ENCODE measurements around the gene BFSP1. TPM values are rescaled to one million over a fixed set of nuclear protein-coding genes. Genes with fewer than 3 reads are reported as not detected.
A peak's percentile ranks its signal among the peaks of the same experiment; 100 is the strongest.

Gene BFSP1
- 3.9 and 4.2 TPM in 2 replicates for total RNA-seq
- long read RNA-seq, partial matches to known transcripts, result 1 of 2 reads
- long read RNA-seq, other reads (novel, unspliced or antisense), result 0 of 2 reads

DNA sequence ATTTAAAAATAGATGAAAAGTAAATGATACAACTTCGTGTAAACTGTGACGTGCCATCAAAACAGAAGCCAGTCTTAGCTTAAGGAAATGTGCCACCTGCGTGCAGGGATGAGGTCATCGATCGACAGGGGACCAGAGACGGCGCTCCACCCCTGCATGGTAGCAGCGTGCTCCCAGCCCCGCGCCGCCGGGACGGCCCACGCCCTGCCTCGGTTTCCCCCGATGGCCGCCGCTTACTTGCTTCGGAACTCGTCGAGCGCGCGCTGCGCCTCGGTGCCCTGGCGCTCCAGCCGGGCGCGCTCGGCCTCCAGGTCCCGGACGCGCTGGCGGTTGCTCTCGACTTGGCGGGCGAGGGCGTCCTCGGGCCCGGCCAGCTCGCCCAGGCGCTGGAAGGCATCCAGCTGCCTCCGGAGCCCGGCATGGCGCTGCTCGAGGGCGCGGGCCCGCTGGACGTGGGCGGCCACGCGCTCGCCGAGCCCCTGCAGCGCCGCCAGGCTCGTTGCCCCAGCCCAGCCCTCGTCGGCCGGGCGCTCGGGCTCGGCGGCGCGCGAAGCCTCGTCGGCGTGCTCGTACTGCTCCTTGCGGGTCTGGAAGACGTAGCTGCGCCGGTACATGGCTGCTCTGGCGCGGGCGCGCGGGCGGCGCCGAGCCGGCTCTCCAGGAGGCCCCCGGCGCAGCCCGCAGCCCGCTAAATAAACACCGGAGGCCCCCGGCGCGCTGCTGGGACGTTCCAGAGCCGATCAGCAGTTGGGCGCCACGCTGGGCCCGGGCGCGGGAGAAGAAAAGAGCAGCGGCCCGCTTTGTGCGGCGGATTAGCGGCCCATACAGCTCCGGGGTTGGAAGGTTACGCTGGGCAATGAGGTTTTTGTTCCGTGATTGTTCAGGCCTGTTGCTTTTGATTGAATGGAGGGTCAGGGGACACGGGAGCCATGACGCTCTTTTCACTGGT is at the start of gene BFSP1:
Gene BFSP1 (minus strand): TSS at position 664 of the 949 bp plus-strand sequence. CDS start 50 bp downstream, at position 614.
- peak within 1 kb of the TSS; percentile 92 for H3K4me3 Mint-ChIP-seq
- H3K36me3 Mint-ChIP-seq (ENCODE audit: low read depth), result no peaks in the 10 kb centered on the region
- no peaks in the 10 kb centered on the region for H3K9me3 Mint-ChIP-seq
- TF ChIP-seq, protein P1, sequence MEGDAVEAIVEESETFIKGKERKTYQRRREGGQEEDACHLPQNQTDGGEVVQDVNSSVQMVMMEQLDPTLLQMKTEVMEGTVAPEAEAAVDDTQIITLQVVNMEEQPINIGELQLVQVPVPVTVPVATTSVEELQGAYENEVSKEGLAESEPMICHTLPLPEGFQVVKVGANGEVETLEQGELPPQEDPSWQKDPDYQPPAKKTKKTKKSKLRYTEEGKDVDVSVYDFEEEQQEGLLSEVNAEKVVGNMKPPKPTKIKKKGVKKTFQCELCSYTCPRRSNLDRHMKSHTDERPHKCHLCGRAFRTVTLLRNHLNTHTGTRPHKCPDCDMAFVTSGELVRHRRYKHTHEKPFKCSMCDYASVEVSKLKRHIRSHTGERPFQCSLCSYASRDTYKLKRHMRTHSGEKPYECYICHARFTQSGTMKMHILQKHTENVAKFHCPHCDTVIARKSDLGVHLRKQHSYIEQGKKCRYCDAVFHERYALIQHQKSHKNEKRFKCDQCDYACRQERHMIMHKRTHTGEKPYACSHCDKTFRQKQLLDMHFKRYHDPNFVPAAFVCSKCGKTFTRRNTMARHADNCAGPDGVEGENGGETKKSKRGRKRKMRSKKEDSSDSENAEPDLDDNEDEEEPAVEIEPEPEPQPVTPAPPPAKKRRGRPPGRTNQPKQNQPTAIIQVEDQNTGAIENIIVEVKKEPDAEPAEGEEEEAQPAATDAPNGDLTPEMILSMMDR (conservative IDR thresholded peaks at IDR 0.05), result no peak
- H3K27ac Mint-ChIP-seq (ENCODE audit: unreplicated experiment), result peak within 1 kb of the TSS; percentile 97
- DNase-seq (ENCODE audit: low read depth, low spot score), result peak; percentile 69
- H3K27me3 Mint-ChIP-seq (ENCODE audit: low read depth), result peaks cover 67% of the 10 kb centered on the region
- peaks cover 28% of the 10 kb centered on the region for H3K4me1 Mint-ChIP-seq

DNA sequence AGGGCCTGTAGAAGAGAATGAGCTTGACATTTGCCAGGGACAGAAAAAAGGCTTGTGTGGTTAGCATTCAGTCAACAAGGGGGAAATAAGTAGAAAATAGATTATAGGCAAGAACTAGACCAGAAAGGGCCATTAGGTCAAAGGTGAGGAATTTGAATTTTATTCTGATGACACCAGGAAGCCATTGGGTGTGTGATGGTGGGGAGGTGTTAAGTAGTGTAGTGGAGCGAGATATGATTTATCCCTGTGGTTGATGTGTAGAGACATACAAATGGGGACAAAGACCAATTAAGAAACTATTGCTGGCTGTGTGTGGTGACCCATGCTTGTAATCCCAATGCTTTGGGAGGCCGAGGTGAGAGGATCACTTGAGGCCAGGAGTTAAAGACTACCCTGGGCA is 49.7 kb upstream of the BFSP1 start:
- H3K27me3 Mint-ChIP-seq (ENCODE audit: low read depth), result no peaks in the 10 kb centered on the region
- DNase-seq (ENCODE audit: low read depth, low spot score), result no peak
- H3K36me3 Mint-ChIP-seq (ENCODE audit: low read depth), result peaks cover 3% of the 10 kb centered on the region
- H3K4me3 Mint-ChIP-seq, result no peak overlapping the region
- peaks cover 6% of the 10 kb centered on the region for H3K4me1 Mint-ChIP-seq
- H3K27ac Mint-ChIP-seq (ENCODE audit: unreplicated experiment), result no peak overlapping the region
- TF ChIP-seq, protein P1 (conservative IDR thresholded peaks at IDR 0.05), result no peak
- H3K9me3 Mint-ChIP-seq, result no peaks in the 10 kb centered on the region

DNA sequence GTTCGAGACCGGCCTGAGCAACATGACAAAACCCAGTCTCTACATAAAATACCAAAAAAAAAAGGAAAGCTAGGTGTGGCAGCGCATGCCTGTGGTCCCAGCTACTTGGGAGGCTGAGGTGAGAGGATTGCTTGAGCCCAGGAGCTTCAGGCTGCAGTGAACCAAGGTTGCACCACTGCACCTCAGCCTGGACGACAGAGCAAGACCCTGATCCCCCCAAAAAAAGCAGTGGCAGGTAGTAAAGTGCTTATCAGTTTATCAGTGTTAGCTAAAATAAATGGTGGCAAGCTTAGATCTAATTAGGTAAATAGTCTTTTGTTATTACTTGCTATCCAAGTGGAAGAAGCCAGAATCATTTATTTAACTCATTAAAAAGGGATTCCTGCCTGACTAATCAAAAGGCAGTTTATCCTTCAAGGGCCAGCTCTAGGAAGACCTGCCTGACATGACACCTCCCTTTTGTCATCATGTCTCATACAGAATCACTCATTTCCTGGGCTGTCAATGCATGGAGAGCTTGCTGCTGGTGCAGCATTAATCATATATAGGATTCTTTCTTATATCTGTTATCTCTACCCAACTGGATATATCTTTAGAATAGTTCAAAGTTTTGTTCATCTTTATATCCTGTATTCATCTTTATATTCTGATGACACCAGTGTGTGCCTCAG is 48.3 kb upstream of the BFSP1 start:
- H3K9me3 Mint-ChIP-seq, result no peaks in the 10 kb centered on the region
- H3K27ac Mint-ChIP-seq (ENCODE audit: unreplicated experiment), result no peak overlapping the region
- H3K36me3 Mint-ChIP-seq (ENCODE audit: low read depth), result peaks cover 3% of the 10 kb centered on the region

DNA sequence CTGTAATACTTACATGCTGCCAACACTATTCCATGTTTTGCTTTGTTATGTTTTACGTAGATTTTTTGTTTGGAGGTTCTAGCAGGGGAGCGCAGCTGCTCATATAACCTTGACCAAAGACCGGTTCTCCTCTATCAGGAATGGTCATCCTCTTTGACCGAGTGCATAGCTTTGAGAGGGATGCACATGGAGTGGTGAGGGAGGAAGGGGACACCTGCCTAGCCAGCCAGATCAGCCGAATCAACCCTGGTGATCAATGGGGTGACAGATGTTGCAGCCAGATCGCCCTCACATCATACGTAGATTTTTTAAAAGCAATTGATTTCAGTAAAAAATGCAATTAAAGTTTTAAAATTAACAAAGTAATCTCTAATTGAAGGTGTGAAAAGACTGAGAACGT is 45.0 kb upstream of the BFSP1 start:
- Mint-ChIP-seq H3K36me3 (ENCODE audit: low read depth) (peaks cover 3% of the 10 kb centered on the region), H3K4me1 (peaks cover 15% of the 10 kb centered on the region), H3K9me3 (no peaks in the 10 kb centered on the region), H3K27me3 (ENCODE audit: low read depth) (peaks cover 5% of the 10 kb centered on the region), H3K4me3 (no peak overlapping the region), H3K27ac (ENCODE audit: unreplicated experiment) (no peak overlapping the region)
- DNase-seq (ENCODE audit: low read depth, low spot score), result no peak
- TF ChIP-seq, protein P1 (conservative IDR thresholded peaks at IDR 0.05), result no peak

More for the DNA sequence above, 48.3 kb upstream of the BFSP1 start:
- DNase-seq (ENCODE audit: low read depth, low spot score), result no peak
- H3K27me3 Mint-ChIP-seq (ENCODE audit: low read depth), result no peaks in the 10 kb centered on the region
- TF ChIP-seq, protein P1 (conservative IDR thresholded peaks at IDR 0.05), result no peak
- H3K4me3 Mint-ChIP-seq, result no peak overlapping the region
- H3K4me1 Mint-ChIP-seq, result peaks cover 6% of the 10 kb centered on the region

DNA sequence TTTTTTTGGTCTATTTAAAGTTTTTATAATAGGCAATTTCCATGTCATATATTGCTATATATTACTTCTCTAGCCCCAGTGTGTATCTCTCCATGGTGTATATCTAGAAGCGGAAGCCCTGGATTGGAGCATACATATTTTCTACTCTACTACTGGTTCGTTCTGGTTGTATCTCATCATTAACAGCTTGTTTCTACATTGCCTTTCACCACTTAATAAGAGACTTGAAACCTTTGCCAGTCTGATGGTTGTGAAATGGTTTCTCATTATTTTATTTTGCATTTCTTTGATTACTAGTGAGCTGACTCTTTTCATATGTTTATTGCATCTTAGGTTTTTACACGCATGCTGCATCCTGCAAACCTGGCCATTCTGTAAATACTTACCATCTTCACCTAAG is 42.3 kb upstream of the BFSP1 start:
- H3K4me1 Mint-ChIP-seq, result peaks cover 29% of the 10 kb centered on the region
- peaks cover 8% of the 10 kb centered on the region for H3K27me3 Mint-ChIP-seq (ENCODE audit: low read depth)
- peaks cover 3% of the 10 kb centered on the region for H3K36me3 Mint-ChIP-seq (ENCODE audit: low read depth)
- H3K9me3 Mint-ChIP-seq, result no peaks in the 10 kb centered on the region
- peak overlapping the region; percentile 16 for H3K4me3 Mint-ChIP-seq
- H3K27ac Mint-ChIP-seq (ENCODE audit: unreplicated experiment), result no peak overlapping the region
- TF ChIP-seq, protein P1 (conservative IDR thresholded peaks at IDR 0.05), result no peak
- no peak for DNase-seq (ENCODE audit: low read depth, low spot score)
